Thyroid gland (tissue), 4 donors: Measurements from ENCODE around the gene IGDCC3. TPM values are rescaled to one million over a fixed set of nuclear protein-coding genes. Genes with fewer than 3 reads are reported as not detected.

Experiments
- DNase-seq, 2 donors: peaks; one replicate each; pipeline ENCODE4 v3.0.0-alpha.2; 2019
- H3K27ac ChIP-seq, 3 donors: fragments of 200-600 bp; sonication (generic); 1 replicate in 2 of 3; 2 replicates in 1 of 3; pipeline ENCODE4 v1.5.1; 2016 to 2019; ENCODE audit warnings: mild to moderate bottlenecking in 1 of 3, moderate library complexity in 1 of 3
- H3K27me3 ChIP-seq: fragments of 200-600 bp; sonication (generic); one replicate; pipeline ENCODE4 v1.5.1; 2019
- H3K36me3 ChIP-seq, 2 donors: fragments of 200-600 bp; sonication (generic); one replicate each; pipeline ENCODE4 v1.5.1; 2016 to 2019
- H3K4me1 ChIP-seq, 2 donors: fragments of 200-600 bp; sonication (generic); one replicate each; pipeline ENCODE4 v1.5.1; 2017 to 2019
- H3K4me3 ChIP-seq, 3 donors: fragments of 200-600 bp; sonication (generic); replicated peaks in 1 of 3; 1 replicate in 2 of 3; 2 replicates in 1 of 3; pipeline ENCODE4 v1.5.1; 2016; ENCODE audit warnings: mild to moderate bottlenecking in 1 of 3
- H3K9me3 ChIP-seq: fragments of 200-600 bp; sonication (generic); one replicate; pipeline ENCODE4 v1.5.1; 2017
- POLR2A ChIP-seq, 2 donors: fragments of 450-650 bp; IDR thresholded peaks; one replicate each; pipeline ENCODE4 v1.6.1; 2017; ENCODE audit warnings: antibody characterized with exemption in 2 of 2, mild to moderate bottlenecking in 2 of 2, moderate library complexity in 1 of 2
- WGBS, 2 donors: methylation state at CpG; one replicate each; pipeline ENCODE4 v1.1.5; 2017; 5-methylcytosine and 5-hydroxymethylcytosine counted together
- intact Hi-C: fragments of 100-400 bp; cut with DNase I; formaldehyde crosslinking; loops from one replicate; pipeline ENCODE4 v1.15.1; 2023
- small RNA-seq: library from RNA; depleted of rRNA; stranded (forward); fragments of <200 nt; gene quantifications from one replicate; pipeline ENCODE3, GENCODE V24; 2016
- total RNA-seq, 4 donors: library from RNA; depleted of rRNA; stranded (reverse); fragments of >200 nt; gene quantifications; one replicate each; pipeline ENCODE4 v1.2.3, GENCODE V29; 2016
- TF ChIP-seq, protein P1 (sequence below), 6 experiments: fragments of 200-600 bp in 3 of 6; fragments of 450-650 bp in 3 of 6; sonication (generic) in 3 of 6; IDR thresholded peaks; one replicate each; pipeline ENCODE4 v1.5.1; 2016 to 2019; ENCODE audit warnings: antibody characterized with exemption in 6 of 6, mild to moderate bottlenecking in 2 of 6, inconsistent platforms in 1 of 6, moderate library complexity in 1 of 6

The IGDCC3 gene
- total RNA-seq, 4 donors from 2014 or later = 0.22 to 1.5 (median 0.61) TPM

DNA sequence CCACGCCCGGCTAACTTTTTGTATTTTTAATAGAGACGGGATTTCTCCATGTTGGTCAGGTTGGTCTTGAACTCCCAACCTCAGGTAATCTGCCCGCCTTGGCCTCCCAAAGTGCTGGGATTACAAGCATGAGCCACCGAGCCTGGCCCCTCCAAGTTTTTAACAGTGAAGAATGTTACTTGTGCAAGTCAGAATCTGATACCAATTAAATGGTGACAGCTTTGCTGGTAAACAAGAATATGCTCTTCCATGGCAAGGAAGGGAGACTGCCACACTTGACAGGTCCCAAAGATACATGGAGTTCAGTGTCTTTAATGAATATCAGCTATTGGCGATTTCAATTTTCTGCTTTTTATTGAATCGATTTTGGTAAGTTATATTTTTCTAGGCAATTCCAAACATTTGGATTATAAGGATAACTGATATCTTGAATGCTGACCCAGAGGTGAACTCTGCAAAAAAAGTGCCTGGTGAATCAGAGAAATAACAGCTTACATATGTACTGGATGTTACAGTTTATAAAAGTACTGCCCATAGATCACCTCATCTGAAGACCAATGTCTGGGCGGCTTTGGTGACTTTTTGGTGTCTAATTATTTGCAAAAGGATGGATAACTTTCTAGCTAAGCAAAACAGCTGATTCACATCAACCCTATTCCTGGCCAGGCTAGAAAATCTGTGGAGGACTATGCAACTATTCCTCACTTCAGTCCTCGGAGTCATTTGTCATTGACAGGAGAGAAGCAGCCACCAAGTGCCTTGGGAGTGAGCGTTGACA, 92.3 kb downstream of the IGDCC3 start:
- TF ChIP-seq, protein P1, sequence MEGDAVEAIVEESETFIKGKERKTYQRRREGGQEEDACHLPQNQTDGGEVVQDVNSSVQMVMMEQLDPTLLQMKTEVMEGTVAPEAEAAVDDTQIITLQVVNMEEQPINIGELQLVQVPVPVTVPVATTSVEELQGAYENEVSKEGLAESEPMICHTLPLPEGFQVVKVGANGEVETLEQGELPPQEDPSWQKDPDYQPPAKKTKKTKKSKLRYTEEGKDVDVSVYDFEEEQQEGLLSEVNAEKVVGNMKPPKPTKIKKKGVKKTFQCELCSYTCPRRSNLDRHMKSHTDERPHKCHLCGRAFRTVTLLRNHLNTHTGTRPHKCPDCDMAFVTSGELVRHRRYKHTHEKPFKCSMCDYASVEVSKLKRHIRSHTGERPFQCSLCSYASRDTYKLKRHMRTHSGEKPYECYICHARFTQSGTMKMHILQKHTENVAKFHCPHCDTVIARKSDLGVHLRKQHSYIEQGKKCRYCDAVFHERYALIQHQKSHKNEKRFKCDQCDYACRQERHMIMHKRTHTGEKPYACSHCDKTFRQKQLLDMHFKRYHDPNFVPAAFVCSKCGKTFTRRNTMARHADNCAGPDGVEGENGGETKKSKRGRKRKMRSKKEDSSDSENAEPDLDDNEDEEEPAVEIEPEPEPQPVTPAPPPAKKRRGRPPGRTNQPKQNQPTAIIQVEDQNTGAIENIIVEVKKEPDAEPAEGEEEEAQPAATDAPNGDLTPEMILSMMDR (IDR thresholded peaks at IDR 0.05) = no peak
- no peak for TF ChIP-seq POLR2A (IDR thresholded peaks at IDR 0.05)
- Histone ChIP-seq H3K27ac (peak overlapping the region; percentile 85 to 90 (median 88)), H3K36me3 (no peaks in the 10 kb centered on the region), H3K4me3 (peak overlapping the region; percentile 69 to 85 (median 85)), H3K9me3 (no peaks in the 10 kb centered on the region), H3K4me1 (peaks cover 2 to 13% of the 10 kb centered on the region in 2 donors), H3K27me3 (no peaks in the 10 kb centered on the region)
- DNase-seq = no peak
- intact Hi-C loops = no loop called here
- WGBS, 2 donors = 76% methylated on average over 10 of the region's 10 CpGs

DNA sequence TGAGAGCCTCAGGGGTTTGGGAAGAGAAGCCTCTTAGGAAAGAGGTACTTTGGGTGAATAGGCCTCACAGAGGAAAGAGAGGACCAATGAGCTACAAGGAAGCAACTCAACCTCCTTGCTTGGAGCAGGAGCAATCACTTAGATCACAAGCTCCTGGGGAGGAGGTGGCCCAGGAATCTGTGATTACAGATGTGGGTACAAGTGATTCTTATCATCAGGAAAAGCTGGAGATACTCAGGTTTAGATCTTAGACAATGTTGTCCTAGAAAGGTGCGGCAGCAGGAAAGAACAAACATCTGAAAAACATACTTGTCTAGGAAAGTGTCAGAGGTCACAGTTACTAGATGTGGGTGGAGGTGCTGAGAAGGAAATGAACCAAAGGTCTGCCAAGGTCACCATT, 99.3 kb downstream of the IGDCC3 start:
- 84 to 95% methylated on average over 1 of the region's 1 CpG for WGBS, 2 donors
- intact Hi-C loops = no loop called here

More for the DNA sequence above, 99.3 kb downstream of the IGDCC3 start:
- H3K36me3 ChIP-seq = no peaks in the 10 kb centered on the region
- no peaks in the 10 kb centered on the region for H3K4me1 ChIP-seq
- TF ChIP-seq, protein P1 (IDR thresholded peaks at IDR 0.05) = no peak
- no peak for TF ChIP-seq POLR2A (IDR thresholded peaks at IDR 0.05)
- H3K9me3 ChIP-seq = no peaks in the 10 kb centered on the region
- no peaks in the 10 kb centered on the region for H3K27me3 ChIP-seq
- H3K27ac ChIP-seq = no peak overlapping the region
- no peak for DNase-seq
- H3K4me3 ChIP-seq = no peak overlapping the region

Small RNAs within 50 kb of the gene (small RNA-seq; reads per million reads assigned to genes)
- 20,231 reads per million, percentile 100 among the genes with 10 or more reads in this experiment for gene RNU5A-1
- 3,639 reads per million, percentile 99 among the genes with 10 or more reads in this experiment for gene RNU5B-1
- not detected for gene SNORA24B

Other genes with a start within 250 kb of the IGDCC3 start
- gene PDCD7, start 244.2 kb downstream of the IGDCC3 start, total RNA-seq = 10 to 100 TPM; 27.5 to 43.4 (median 32.9) TPM
- gene CLPX, start 192.7 kb downstream of the IGDCC3 start, total RNA-seq = 10 to 100 TPM; 37.9 to 57.5 (median 46.4) TPM
- 10 to 100 TPM in 1 of 4 donors, 1 to 10 TPM in 3; 2.1 to 17.6 (median 5.0) TPM for gene CILP, start 166.5 kb downstream of the IGDCC3 start, total RNA-seq
- 10 to 100 TPM; 11.3 to 15.5 (median 13.2) TPM for gene PARP16, start 91.1 kb downstream of the IGDCC3 start, total RNA-seq
- gene RNU5A-1, start 82.0 kb downstream of the IGDCC3 start, total RNA-seq = not detected
- not detected for gene RNU5B-1, start 73.3 kb downstream of the IGDCC3 start, total RNA-seq
- 10 to 100 TPM in 3 of 4 donors, 1 to 10 TPM in 1; 4.6 to 15.9 (median 10.6) TPM for gene IGDCC4, start 44.9 kb upstream of the IGDCC3 start, total RNA-seq
- gene DPP8, start 139.7 kb upstream of the IGDCC3 start, total RNA-seq = 10 to 100 TPM; 44.8 to 53.5 (median 52.3) TPM
- gene HACD3, start 152.5 kb upstream of the IGDCC3 start, total RNA-seq = 100 to 1,000 TPM; 103 to 172 (median 128) TPM
- 10 to 100 TPM; 52.4 to 99.4 (median 62.9) TPM for gene INTS14, start 233.1 kb upstream of the IGDCC3 start, total RNA-seq
- 10 to 100 TPM; 10.6 to 23.5 (median 13.0) TPM for gene SLC24A1, start 243.9 kb upstream of the IGDCC3 start, total RNA-seq